ENCODE measurements around the gene RAB17.

Gene RAB17

DNA sequence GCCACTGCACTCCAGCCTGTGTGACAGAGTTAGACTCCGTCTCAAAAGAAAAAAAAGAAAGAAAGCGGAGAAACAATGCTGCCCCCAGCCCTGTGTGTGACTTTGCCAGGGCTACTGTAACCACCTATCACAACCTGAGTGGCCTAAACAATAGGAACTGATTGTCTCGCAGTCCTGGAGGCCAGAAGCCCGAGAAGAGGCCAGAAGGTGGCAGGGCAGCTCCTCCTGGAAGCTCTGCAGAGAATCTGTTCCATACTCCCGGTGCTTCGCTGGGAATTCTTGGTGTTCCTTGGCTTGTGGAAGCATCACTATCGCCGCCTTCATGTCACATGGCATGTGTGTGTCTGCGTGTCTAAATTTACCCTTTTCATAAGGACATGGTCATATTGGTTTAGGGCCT, 14.4 kb upstream of the RAB17 start:
- Histone ChIP-seq H3K4me1 (ENCODE audit: low read length) (peaks cover 27% of the 10 kb centered on the region), H3K27me3 (replicated peaks; ENCODE audit: insufficient read depth, low read length) (no peaks in the 10 kb centered on the region), H3K4me2 (ENCODE audit: low read depth, low read length) (no peak overlapping the region), H3K9me2 (replicated peaks; ENCODE audit: insufficient read depth, low read length) (no peaks in the 10 kb centered on the region), H3K4me3 (ENCODE audit: low read length) (no peak overlapping the region), H3K27ac (ENCODE audit: low read length) (no peak overlapping the region), H4K20me1 (ENCODE audit: insufficient read depth, low read length) (no peaks in the 10 kb centered on the region), H3K36me3 (replicated peaks; ENCODE audit: insufficient read depth, low read length) (no peaks in the 10 kb centered on the region), H2AFZ (ENCODE audit: low read length) (no peak overlapping the region), H3K9me3 (replicated peaks; ENCODE audit: insufficient read depth, low read length) (no peaks in the 10 kb centered on the region), H3K79me2 (ENCODE audit: low read length) (no peaks in the 10 kb centered on the region), H3F3A (ENCODE audit: insufficient read depth, low read length) (no peaks in the 10 kb centered on the region), H3K9ac (ENCODE audit: low read length) (no peak overlapping the region)
- no peak for DNase-seq
- TF ChIP-seq EZH2phosphoT487 (IDR thresholded peaks at IDR 0.05; ENCODE audit: low read length), result no peak
- no peak for TF ChIP-seq CTCF (IDR thresholded peaks at IDR 0.05; ENCODE audit: low read length)
- no peak for TF ChIP-seq EZH2 (optimal IDR thresholded peaks at IDR 0.05; ENCODE audit: low read depth, low read length)

GRCh38 chr2:237604391-237604790, 13.9 kb upstream of the RAB17 start:
- H3K27me3 ChIP-seq (replicated peaks; ENCODE audit: insufficient read depth, low read length), result no peaks in the 10 kb centered on the region
- no peak for TF ChIP-seq EZH2phosphoT487 (IDR thresholded peaks at IDR 0.05; ENCODE audit: low read length)
- TF ChIP-seq CTCF (IDR thresholded peaks at IDR 0.05; ENCODE audit: low read length), result no peak
- TF ChIP-seq EZH2 (optimal IDR thresholded peaks at IDR 0.05; ENCODE audit: low read depth, low read length), result no peak
- H3K9me3 ChIP-seq (replicated peaks; ENCODE audit: insufficient read depth, low read length), result no peaks in the 10 kb centered on the region
- H3K9me2 ChIP-seq (replicated peaks; ENCODE audit: insufficient read depth, low read length), result no peaks in the 10 kb centered on the region
- H3K4me2 ChIP-seq (ENCODE audit: low read depth, low read length), result no peak overlapping the region
- no peak overlapping the region for H2AFZ ChIP-seq (ENCODE audit: low read length)
- H3K27ac ChIP-seq (ENCODE audit: low read length), result peak overlapping the region; percentile 89; the same call in 1 of the 2 replicates
- no peak for DNase-seq
- no peak overlapping the region for H3K4me3 ChIP-seq (ENCODE audit: low read length)
- no peak overlapping the region for H3K9ac ChIP-seq (ENCODE audit: low read length)
- H3F3A ChIP-seq (ENCODE audit: insufficient read depth, low read length), result no peaks in the 10 kb centered on the region
- no peaks in the 10 kb centered on the region for H4K20me1 ChIP-seq (ENCODE audit: insufficient read depth, low read length)
- no peaks in the 10 kb centered on the region for H3K79me2 ChIP-seq (ENCODE audit: low read length)
- H3K36me3 ChIP-seq (replicated peaks; ENCODE audit: insufficient read depth, low read length), result no peaks in the 10 kb centered on the region
- H3K4me1 ChIP-seq (ENCODE audit: low read length), result peaks cover 32% of the 10 kb centered on the region

DNA sequence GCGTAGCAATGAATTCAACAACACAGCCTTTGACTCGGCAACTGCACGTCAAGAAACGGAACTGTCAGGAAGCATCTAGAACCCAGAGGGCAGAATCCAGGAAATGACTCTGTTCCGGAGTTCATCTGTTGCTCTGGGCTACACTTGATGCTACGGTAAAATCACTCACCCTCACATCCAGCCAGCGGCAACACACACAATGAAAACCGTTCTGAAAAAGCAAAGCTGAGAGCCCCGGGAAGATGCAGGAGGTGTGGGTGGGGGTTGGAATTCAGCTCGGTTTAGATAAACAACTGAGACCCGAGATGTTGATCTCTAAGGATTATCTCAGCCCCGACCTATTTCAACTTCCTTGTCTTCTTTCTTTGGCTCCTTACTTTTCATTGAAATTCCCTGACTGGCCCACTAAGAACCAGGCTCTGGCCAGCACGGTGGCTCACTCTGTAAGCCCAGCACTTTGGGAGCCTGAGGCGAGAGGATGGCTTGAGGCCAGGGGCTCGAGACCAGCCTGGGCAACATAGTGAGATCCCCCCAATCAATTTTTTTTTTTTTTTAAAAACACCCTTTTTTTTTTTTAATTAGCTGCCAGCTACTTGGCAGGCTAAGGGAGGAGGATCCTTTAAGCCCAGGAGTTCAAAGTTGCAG, 13.3 kb upstream of the RAB17 start:
- H4K20me1 ChIP-seq (ENCODE audit: insufficient read depth, low read length), result no peaks in the 10 kb centered on the region
- peaks cover 36% of the 10 kb centered on the region for H3K4me1 ChIP-seq (ENCODE audit: low read length)
- no peaks in the 10 kb centered on the region for H3K79me2 ChIP-seq (ENCODE audit: low read length)
- peak overlapping the region; percentile 63 for H3K9ac ChIP-seq (ENCODE audit: low read length)
- no peaks in the 10 kb centered on the region for H3K36me3 ChIP-seq (replicated peaks; ENCODE audit: insufficient read depth, low read length)
- no peaks in the 10 kb centered on the region for H3F3A ChIP-seq (ENCODE audit: insufficient read depth, low read length)
- H3K27ac ChIP-seq (ENCODE audit: low read length), result peak overlapping the region; percentile 89
- H2AFZ ChIP-seq (ENCODE audit: low read length), result no peak overlapping the region
- TF ChIP-seq CTCF (IDR thresholded peaks at IDR 0.05; ENCODE audit: low read length) (no peak), EZH2phosphoT487 (IDR thresholded peaks at IDR 0.05; ENCODE audit: low read length) (no peak), EZH2 (optimal IDR thresholded peaks at IDR 0.05; ENCODE audit: low read depth, low read length) (no peak)
- no peaks in the 10 kb centered on the region for H3K9me2 ChIP-seq (replicated peaks; ENCODE audit: insufficient read depth, low read length)
- peak; percentile 91 for DNase-seq
- no peak overlapping the region for H3K4me3 ChIP-seq (ENCODE audit: low read length)
- no peaks in the 10 kb centered on the region for H3K9me3 ChIP-seq (replicated peaks; ENCODE audit: insufficient read depth, low read length)
- peak overlapping the region; percentile 58; the same call in 1 of the 2 replicates for H3K4me2 ChIP-seq (ENCODE audit: low read depth, low read length)
- no peaks in the 10 kb centered on the region for H3K27me3 ChIP-seq (replicated peaks; ENCODE audit: insufficient read depth, low read length)
